ENCODE results near the gene ABCA6. TPM values are rescaled to one million over a fixed set of nuclear protein-coding genes. Genes with fewer than 3 reads are reported as not detected.
"Not testable (repeated sequence)": the region's sequence is repeated elsewhere in the genome, so short reads cannot be mapped to it uniquely, and the experiment has no call there.

The ABCA6 gene, protein sequence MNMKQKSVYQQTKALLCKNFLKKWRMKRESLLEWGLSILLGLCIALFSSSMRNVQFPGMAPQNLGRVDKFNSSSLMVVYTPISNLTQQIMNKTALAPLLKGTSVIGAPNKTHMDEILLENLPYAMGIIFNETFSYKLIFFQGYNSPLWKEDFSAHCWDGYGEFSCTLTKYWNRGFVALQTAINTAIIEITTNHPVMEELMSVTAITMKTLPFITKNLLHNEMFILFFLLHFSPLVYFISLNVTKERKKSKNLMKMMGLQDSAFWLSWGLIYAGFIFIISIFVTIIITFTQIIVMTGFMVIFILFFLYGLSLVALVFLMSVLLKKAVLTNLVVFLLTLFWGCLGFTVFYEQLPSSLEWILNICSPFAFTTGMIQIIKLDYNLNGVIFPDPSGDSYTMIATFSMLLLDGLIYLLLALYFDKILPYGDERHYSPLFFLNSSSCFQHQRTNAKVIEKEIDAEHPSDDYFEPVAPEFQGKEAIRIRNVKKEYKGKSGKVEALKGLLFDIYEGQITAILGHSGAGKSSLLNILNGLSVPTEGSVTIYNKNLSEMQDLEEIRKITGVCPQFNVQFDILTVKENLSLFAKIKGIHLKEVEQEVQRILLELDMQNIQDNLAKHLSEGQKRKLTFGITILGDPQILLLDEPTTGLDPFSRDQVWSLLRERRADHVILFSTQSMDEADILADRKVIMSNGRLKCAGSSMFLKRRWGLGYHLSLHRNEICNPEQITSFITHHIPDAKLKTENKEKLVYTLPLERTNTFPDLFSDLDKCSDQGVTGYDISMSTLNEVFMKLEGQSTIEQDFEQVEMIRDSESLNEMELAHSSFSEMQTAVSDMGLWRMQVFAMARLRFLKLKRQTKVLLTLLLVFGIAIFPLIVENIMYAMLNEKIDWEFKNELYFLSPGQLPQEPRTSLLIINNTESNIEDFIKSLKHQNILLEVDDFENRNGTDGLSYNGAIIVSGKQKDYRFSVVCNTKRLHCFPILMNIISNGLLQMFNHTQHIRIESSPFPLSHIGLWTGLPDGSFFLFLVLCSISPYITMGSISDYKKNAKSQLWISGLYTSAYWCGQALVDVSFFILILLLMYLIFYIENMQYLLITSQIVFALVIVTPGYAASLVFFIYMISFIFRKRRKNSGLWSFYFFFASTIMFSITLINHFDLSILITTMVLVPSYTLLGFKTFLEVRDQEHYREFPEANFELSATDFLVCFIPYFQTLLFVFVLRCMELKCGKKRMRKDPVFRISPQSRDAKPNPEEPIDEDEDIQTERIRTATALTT (N-terminal part only)
- 0.27 TPM for total RNA-seq

DNA sequence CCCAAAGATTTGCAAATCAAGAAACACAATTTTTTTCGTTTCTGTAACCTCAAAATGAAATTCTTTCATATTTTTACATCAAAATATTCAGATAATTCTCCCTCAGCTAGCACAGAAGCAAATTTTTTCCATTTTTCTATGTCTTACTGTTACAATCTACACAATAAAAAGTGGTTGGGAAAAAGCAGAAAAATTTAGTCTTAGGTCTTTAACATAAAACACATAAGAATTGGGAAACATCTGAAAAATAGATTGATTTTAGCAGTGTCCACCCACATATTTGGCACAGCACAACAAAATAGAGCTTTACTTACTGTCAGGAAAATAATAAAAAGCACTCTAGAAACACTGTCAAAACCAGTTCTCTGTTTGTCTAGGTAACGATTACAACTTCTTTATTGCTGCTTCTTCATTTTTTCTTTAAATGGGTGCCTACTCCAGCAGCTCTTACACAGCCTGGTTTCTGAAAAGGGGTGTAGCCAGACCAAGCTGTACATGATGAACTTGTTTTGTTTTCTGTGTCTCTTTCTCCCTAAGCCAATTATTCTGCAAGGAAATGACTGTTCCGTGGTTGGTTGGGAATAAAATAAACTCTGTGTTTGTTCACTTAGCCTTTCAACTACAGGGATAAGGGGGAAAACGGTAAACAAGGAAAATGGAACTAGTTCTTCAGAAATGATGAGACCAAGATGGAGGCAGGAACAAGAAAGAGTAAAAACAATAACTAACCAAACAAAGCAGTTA is at the start of gene ABCA6:
ABCA6 (minus strand) TSS at position 465 of the 744 bp plus-strand sequence. CDS start 1,192 bp downstream, outside the sequence.
- DNase-seq (ENCODE audit: low read depth in 2 of 3, low spot score in 2 of 3) = no peak

- no peak for DNase-seq (ENCODE audit: low read depth in 2 of 3, low spot score in 2 of 3)
These were observed 47.1 kb upstream of the ABCA6 start for GRCh38 chr17:69188796-69189195.

- no peak for DNase-seq (ENCODE audit: low read depth in 2 of 3, low spot score in 2 of 3)
These were observed 46.4 kb upstream of the ABCA6 start for GRCh38 chr17:69188064-69188463.

- no peak for DNase-seq (ENCODE audit: low read depth in 2 of 3, low spot score in 2 of 3)
These were observed 45.6 kb upstream of the ABCA6 start for GRCh38 chr17:69187294-69187693.

DNA sequence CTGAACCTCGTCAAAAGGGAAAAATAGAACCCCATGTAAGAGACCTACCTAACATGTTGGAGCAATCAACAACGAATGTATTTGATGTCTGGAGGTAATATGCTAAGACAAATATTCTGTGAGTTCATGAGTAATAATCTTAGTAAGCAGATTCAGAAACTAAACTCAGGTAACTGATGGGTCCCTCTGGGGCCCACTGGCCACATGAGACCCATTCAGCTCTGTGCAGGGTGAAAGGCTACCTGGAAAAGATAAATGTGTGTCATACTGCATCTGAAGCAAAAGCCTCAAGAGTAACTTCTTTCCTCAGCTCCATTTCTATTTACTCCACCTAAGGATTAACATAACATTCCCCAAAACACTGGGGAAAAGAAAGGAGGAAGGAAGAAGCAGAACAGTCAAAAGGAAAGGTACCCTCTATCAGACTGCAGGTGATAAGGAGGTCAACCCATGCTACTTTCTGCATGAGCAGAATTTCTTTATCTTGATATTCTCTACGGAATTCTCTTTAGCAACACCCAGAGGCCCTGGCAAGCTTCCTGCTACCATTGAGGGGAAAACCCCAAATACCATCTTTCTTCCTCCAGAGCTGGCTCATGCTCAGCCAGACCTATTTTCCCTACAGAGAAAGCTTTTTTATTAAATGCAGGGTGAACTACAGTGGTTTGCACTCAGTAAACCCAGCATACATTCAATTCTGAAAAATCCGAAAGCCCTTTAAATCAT is 37.7 kb upstream of the ABCA6 start:
- peak in 1 of 3 donors; percentile 7 for DNase-seq (ENCODE audit: low read depth in 2 of 3, low spot score in 2 of 3)

DNA sequence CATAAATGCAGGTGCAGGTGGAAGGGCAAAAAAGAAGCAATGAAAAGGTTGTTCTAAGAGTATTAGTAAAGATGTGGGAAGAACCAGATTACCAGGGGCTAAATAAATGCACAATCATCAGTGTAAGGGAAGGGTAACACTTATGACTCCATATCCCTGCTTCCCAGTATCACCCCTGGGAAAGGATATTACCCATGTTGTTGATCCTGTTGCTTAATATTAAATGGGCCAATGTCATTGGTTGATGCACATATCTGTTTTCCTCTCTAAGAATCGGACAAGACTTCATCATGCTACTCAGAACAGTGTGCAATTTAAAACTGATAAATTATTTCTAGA is 34.7 kb upstream of the ABCA6 start:
- no peak for DNase-seq (ENCODE audit: low read depth in 2 of 3, low spot score in 2 of 3)

- no peak for DNase-seq (ENCODE audit: low read depth in 2 of 3, low spot score in 2 of 3)
These were observed 34.1 kb upstream of the ABCA6 start for GRCh38 chr17:69175625-69176456.

- no peak for DNase-seq (ENCODE audit: low read depth in 2 of 3, low spot score in 2 of 3)
These were observed 33.5 kb upstream of the ABCA6 start for GRCh38 chr17:69175262-69175624.

DNA sequence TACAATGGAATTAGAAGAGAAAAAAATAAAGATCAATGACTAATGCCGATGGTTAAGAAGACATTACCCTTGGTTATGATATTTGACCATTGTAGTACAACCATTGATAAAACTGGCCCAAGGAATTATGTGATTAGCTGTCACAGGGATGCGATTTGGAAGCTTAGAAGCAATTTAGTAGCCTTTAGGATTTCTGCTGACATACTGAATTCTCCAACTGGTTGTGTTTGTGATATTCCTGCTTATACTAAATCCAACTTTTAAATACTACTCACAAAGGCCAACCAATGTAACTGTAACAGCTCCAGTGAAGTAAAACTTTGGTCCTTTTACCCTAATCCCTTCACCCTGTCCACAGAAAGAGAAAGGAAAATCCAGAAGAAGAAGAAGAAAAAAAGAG is 31.4 kb upstream of the ABCA6 start:
- DNase-seq (ENCODE audit: low read depth in 2 of 3, low spot score in 2 of 3) = no peak

- peak in 1 of 3 donors; percentile 71 for DNase-seq (ENCODE audit: low read depth in 2 of 3, low spot score in 2 of 3)
These were observed 28.7 kb upstream of the ABCA6 start for GRCh38 chr17:69170377-69170776.

DNA sequence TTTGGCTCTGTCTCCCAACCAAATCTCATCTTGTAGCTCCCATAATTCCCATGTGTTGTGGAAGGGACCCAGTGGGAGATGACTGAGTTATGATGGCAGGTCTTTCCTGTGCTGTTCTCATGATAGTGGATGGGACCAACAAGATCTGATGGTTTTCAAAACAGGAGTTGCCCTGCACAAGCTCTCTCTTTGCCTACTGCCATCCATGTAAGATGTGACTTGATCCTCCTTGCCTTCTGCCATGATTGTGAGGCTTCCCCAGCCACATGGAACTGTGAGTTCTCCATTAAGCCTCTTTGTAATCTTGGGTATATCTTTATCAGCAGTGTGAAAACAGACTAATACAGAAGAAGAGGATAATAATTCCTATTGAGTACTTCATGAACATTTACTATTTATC is 26.9 kb upstream of the ABCA6 start:
- DNase-seq (ENCODE audit: low read depth in 2 of 3, low spot score in 2 of 3) = not testable (repeated sequence)

GRCh38 chr17:69166957-69167356 is 25.3 kb upstream of the ABCA6 start:
- no peak for DNase-seq (ENCODE audit: low read depth in 2 of 3, low spot score in 2 of 3)

GRCh38 chr17:69164206-69164605 is 22.5 kb upstream of the ABCA6 start:
- DNase-seq (ENCODE audit: low read depth in 2 of 3, low spot score in 2 of 3) = no peak

- DNase-seq (ENCODE audit: low read depth in 2 of 3, low spot score in 2 of 3) = no peak
These were observed 17.7 kb upstream of the ABCA6 start for GRCh38 chr17:69159418-69159817.

DNA sequence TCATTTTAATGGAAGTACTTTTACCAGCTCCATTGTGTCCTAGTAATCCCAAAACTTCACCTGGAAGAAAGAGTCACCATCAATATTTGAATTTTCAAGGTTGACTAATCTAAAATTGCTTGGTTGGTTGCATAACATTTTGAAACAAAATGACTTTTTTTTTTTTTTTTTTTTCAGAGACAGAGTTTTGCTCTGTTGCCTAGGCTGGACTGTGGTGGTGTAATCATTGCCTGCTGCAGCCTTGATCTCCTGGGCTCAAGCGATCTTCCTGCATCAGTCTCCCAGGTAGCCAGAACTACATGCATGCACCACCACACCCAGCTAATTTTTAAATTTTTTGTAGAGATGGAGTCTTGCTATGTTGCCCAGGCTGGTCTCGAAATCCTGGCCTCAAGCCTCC is 12.6 kb upstream of the ABCA6 start:
- DNase-seq (ENCODE audit: low read depth in 2 of 3, low spot score in 2 of 3) = no peak

DNA sequence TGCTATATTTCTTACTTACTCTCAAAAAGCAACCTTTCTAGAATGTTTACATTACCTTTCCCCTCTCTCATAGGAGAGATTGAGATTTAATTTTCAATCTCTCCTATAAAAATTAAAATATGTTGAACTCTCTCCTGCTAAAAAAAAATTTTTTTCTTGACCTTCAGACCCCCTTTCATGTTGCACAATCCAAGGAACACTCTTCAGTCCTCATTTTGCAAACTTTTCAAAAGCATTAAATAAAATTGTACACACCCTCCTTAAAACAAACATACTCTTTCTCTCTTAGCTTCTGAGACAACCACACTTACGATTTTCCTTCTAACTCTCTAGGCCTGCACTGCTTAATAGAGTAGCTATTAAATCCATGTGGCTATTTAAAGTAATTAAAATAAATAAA is 8.6 kb upstream of the ABCA6 start:
- no peak for DNase-seq (ENCODE audit: low read depth in 2 of 3, low spot score in 2 of 3)

- DNase-seq (ENCODE audit: low read depth in 2 of 3, low spot score in 2 of 3) = no peak
These were observed 5.8 kb upstream of the ABCA6 start for GRCh38 chr17:69147460-69147859.

DNA sequence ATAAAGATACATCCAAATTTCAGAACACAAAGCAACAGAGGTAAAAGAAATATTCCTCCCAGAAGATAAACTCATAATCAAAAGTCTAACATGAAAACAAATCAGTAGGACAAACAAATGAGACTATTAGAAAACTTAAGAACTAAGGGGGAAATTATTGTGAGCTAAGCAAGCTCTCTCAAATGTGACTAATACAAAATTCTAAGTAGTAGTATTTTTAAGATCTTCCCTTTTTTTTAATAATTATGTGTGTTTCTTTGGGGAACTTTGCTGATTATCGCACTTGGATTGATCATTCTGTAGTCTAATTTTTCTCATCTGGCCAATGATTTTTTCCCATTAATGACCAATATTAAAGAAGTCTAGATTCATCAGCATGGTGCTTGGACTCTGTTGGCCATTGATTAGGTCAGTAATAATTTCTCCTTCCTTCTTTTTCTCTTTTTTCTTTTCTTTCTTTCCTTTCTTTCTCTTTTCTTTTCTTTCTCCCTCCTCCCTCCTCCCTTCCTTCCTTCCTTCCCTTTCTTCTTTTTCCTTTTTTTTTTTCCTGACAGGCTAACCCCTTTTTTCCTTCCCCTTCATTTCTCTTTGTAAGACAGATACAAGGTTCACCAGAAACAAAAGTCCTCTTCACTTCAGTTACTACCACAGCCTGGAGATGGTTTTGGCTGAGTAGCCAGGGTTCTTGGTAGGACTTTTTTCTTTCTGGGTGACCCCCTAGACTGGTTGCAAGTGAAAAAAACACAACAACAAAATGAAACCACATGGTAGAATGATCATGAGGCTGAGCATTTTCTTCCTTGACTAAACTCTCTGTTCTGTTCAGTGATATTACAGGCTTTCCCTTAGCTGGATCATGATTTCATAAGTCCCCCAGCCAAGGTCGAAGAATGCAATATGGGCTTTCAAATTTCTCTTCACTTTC is 2.9 kb upstream of the ABCA6 start:
- no peak for DNase-seq (ENCODE audit: low read depth in 2 of 3, low spot score in 2 of 3)
